ENCODE measurements around the gene JCHAIN. TPM values are rescaled to one million over a fixed set of nuclear protein-coding genes. Genes with fewer than 3 reads are reported as not detected.
"Not testable (repeated sequence)": the region's sequence is repeated elsewhere in the genome, so short reads cannot be mapped to it uniquely, and the experiment has no call there.

The JCHAIN gene
- polyA plus RNA-seq, 2 of the 4 experiments (the other 2 are of a cell fraction): 0.17 to 0.22 TPM

GRCh38 chr4:70704931-70705182 is 38.5 kb upstream of the JCHAIN start:
- ChIA-PET POLR2A (interaction anchor here (0.6 to 3.1 kb wide), 7 partner anchors 10 to 133 kb away, joined by 3 to 12 read pairs (median 4); partner anchors contain the start of gene UTP3), CTCF (interaction anchor here (0.9 to 3.9 kb wide), 4 partner anchors 9 to 70 kb away, joined by 3 to 15 read pairs (median 4); no protein-coding TSS in a partner anchor)
- WGBS (ENCODE audit: missing lambda C conversion rate): 0% methylated on average over 9 of the region's 39 CpGs
- FAIRE-seq: no peak
- H3K4me3 ChIP-seq: peak overlapping the region; percentile 98
- DNase-seq (ENCODE audit: low read depth in 1 of 2, low spot score in 1 of 2): peak in 1 of 2 experiments; percentile 14
- no peaks in the 10 kb centered on the region for H3K9me3 ChIP-seq
- peak; percentile 46 to 66 for ATAC-seq
- peaks cover 33% of the 10 kb centered on the region for H3K4me1 ChIP-seq
- no peak for TF ChIP-seq BCL3 (IDR thresholded peaks at IDR 0.05)
- TF ChIP-seq JUN (IDR thresholded peaks at IDR 0.05): 0 out of 5 replicates have a peak, but pooled peaks of 1 of the 2 experiments have one; percentile 49
- TF ChIP-seq EHF (CRISPR knock-in tag; IDR thresholded peaks at IDR 0.05): no peak
- peak overlapping the region; percentile 95 to 98 for H3K27ac ChIP-seq
- peak overlapping the region; percentile 87 for H3K4me2 ChIP-seq

- DNase-seq (ENCODE audit: low read depth in 1 of 2, low spot score in 1 of 2) (peak; percentile 49 to 73), ATAC-seq (peak; percentile 83), FAIRE-seq (no peak)
- Histone ChIP-seq H3K9me3 (no peaks in the 10 kb centered on the region), H3K4me2 (peak overlapping the region; percentile 87), H3K4me1 (peaks cover 29% of the 10 kb centered on the region), H3K4me3 (peak overlapping the region; percentile 98), H3K27ac (peak overlapping the region; percentile 95 to 98)
- TF ChIP-seq PHF8 (IDR thresholded peaks at IDR 0.05; ENCODE audit: borderline replicate concordance, low read depth) (peak; percentile 31; the same call in 1 of the 2 replicates), JUN (IDR thresholded peaks at IDR 0.05) (peak; percentile 47 to 51; a peak in 1 of 5 replicates), POLR2A (IDR thresholded peaks at IDR 0.05; ENCODE audit: low read length) (peak; percentile 52), RAD21 (conservative IDR thresholded peaks at IDR 0.05 in 1 of 2, IDR thresholded peaks at IDR 0.05 in 1 of 2) (peak in 1 of 2 experiments; percentile 37; a peak in 2 of 5 replicates), HOXB5 (CRISPR knock-in tag; IDR thresholded peaks at IDR 0.05) (no peak), SMC3 (IDR thresholded peaks at IDR 0.05) (0 out of 3 replicates have a peak, but pooled peaks have one; percentile 13)
- TF ChIP-seq, protein P1, sequence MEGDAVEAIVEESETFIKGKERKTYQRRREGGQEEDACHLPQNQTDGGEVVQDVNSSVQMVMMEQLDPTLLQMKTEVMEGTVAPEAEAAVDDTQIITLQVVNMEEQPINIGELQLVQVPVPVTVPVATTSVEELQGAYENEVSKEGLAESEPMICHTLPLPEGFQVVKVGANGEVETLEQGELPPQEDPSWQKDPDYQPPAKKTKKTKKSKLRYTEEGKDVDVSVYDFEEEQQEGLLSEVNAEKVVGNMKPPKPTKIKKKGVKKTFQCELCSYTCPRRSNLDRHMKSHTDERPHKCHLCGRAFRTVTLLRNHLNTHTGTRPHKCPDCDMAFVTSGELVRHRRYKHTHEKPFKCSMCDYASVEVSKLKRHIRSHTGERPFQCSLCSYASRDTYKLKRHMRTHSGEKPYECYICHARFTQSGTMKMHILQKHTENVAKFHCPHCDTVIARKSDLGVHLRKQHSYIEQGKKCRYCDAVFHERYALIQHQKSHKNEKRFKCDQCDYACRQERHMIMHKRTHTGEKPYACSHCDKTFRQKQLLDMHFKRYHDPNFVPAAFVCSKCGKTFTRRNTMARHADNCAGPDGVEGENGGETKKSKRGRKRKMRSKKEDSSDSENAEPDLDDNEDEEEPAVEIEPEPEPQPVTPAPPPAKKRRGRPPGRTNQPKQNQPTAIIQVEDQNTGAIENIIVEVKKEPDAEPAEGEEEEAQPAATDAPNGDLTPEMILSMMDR (IDR thresholded peaks at IDR 0.05): peak; percentile 33; the same call in 2 of the 3 replicates
- TF ChIP-seq, protein P2, sequence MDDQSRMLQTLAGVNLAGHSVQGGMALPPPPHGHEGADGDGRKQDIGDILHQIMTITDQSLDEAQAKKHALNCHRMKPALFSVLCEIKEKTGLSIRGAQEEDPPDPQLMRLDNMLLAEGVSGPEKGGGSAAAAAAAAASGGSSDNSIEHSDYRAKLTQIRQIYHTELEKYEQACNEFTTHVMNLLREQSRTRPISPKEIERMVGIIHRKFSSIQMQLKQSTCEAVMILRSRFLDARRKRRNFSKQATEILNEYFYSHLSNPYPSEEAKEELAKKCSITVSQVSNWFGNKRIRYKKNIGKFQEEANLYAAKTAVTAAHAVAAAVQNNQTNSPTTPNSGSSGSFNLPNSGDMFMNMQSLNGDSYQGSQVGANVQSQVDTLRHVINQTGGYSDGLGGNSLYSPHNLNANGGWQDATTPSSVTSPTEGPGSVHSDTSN (IDR thresholded peaks at IDR 0.05): no peak
- POLR2A ChIA-PET: interaction anchor here (0.6 to 3.1 kb wide), 7 partner anchors 9 to 198 kb away, joined by 3 to 12 read pairs (median 5); partner anchors contain the start of genes MOB1B and UTP3
- WGBS (ENCODE audit: missing lambda C conversion rate): 2% methylated on average over 26 of the region's 58 CpGs
- CTCF ChIA-PET: interaction anchor here (0.6 to 3.9 kb wide), 9 partner anchors 10 to 200 kb away, joined by 3 to 15 read pairs (median 3); partner anchors contain the start of gene GRSF1
These were observed 38.1 kb upstream of the JCHAIN start for GRCh38 chr4:70704215-70704930.

GRCh38 chr4:70703619-70704214 is 37.4 kb upstream of the JCHAIN start:
- ChIA-PET CTCF (interaction anchor here (0.8 to 3.9 kb wide), 7 partner anchors 10 to 201 kb away, joined by 3 to 15 read pairs (median 4); partner anchors contain the start of gene GRSF1), POLR2A (interaction anchor here (1.0 to 3.1 kb wide), 3 partner anchors 11 to 199 kb away, joined by 3 to 12 read pairs (median 4); partner anchors contain the start of genes MOB1B and UTP3)
- no peak for FAIRE-seq
- no peak for DNase-seq (ENCODE audit: low read depth in 1 of 2, low spot score in 1 of 2)
- no peak for TF ChIP-seq SMC3 (IDR thresholded peaks at IDR 0.05)
- TF ChIP-seq, protein P2 (IDR thresholded peaks at IDR 0.05): no peak
- no peak for TF ChIP-seq BHLHE40 (IDR thresholded peaks at IDR 0.05; ENCODE audit: low read depth, low read length)
- 0 out of 4 replicates have a peak, but pooled peaks of 1 of the 2 experiments have one; percentile 10 for TF ChIP-seq CEBPB (IDR thresholded peaks at IDR 0.05)
- ATAC-seq: no peak
- WGBS (ENCODE audit: missing lambda C conversion rate): 24% methylated on average over 11 of the region's 11 CpGs
- Histone ChIP-seq H3K4me1 (peaks cover 22% of the 10 kb centered on the region), H3K9me3 (no peaks in the 10 kb centered on the region), H3K4me2 (peak overlapping the region; percentile 87), H3K27ac (peak overlapping the region; percentile 95 to 98), H3K4me3 (peak overlapping the region; percentile 98)

GRCh38 chr4:70702592-70702991 is 36.3 kb upstream of the JCHAIN start:
- WGBS (ENCODE audit: missing lambda C conversion rate): 86% methylated on average over 2 of the region's 2 CpGs
- not testable (repeated sequence) for DNase-seq (ENCODE audit: low read depth in 1 of 2, low spot score in 1 of 2); ATAC-seq; H3K9me3 ChIP-seq; FAIRE-seq; H3K4me2 ChIP-seq; H3K27ac ChIP-seq; H3K4me3 ChIP-seq
- H3K4me1 ChIP-seq: peaks cover 21% of the 10 kb centered on the region
- POLR2A ChIA-PET: interaction anchor here (1.3 kb wide), 1 partner anchor 10 kb away, joined by 4 read pairs; no protein-coding TSS in a partner anchor
- CTCF ChIA-PET: interaction anchor here (0.7 to 3.9 kb wide), 2 partner anchors 9 to 14 kb away, joined by 3 to 15 read pairs; no protein-coding TSS in a partner anchor

Data from A549 (cell line).